D721Med (cell line): ENCODE results near the gene MYO1F.
"Not testable (repeated sequence)": the region's sequence is repeated elsewhere in the genome, so short reads cannot be mapped to it uniquely, and the experiment has no call there.

Source experiments
- DNase-seq: peaks from one replicate; pipeline ENCODE4 v3.0.0; 2011; ENCODE audit warnings: low spot score; ENCODE audit not compliant: insufficient read length
- FAIRE-seq: peaks from 2 replicates; lab custom pipeline; 2011; peaks lifted over from hg19 to GRCh38; lab: Jason Lieb, UNC
- CTCF ChIP-seq: IDR thresholded peaks from 2 replicates; pipeline ENCODE4 v1.5.1; 2012; ENCODE audit warnings: mild to moderate bottlenecking, control low read depth; ENCODE audit not compliant: insufficient read depth; ENCODE audit errors: missing control alignments

Gene MYO1F

GRCh38 chr19:8577247-8577646 is at the start of gene MYO1F:
MYO1F (minus strand) TSS chr19:8577442; CDS start chr19:8577309, 133 bp downstream.
- no peak for FAIRE-seq
- no peak for TF ChIP-seq CTCF
- no peak for DNase-seq

GRCh38 chr19:8626842-8627241 is 49.6 kb upstream of the MYO1F start:
- FAIRE-seq (no peak), DNase-seq (no peak)
- TF ChIP-seq CTCF: no peak

- DNase-seq, FAIRE-seq: not testable (repeated sequence)
- TF ChIP-seq CTCF: peak; percentile 35
These were observed 45.6 kb upstream of the MYO1F start for GRCh38 chr19:8622886-8623285.

- DNase-seq: no peak
- no peak for FAIRE-seq
- TF ChIP-seq CTCF: no peak
These were observed 41.5 kb upstream of the MYO1F start for GRCh38 chr19:8618751-8619150.

- FAIRE-seq: no peak
- TF ChIP-seq CTCF: no peak
- DNase-seq: no peak
These were observed 40.7 kb upstream of the MYO1F start for GRCh38 chr19:8617984-8618383.

GRCh38 chr19:8617325-8617724 is 40.1 kb upstream of the MYO1F start:
- not testable (repeated sequence) for DNase-seq, FAIRE-seq

- DNase-seq (no peak), FAIRE-seq (no peak)
- no peak for TF ChIP-seq CTCF
These were observed 39.6 kb upstream of the MYO1F start for GRCh38 chr19:8616861-8617260.
